Stromal cell of bone marrow (primary cell): ENCODE data around the gene SYT9.

ENCODE experiments used
- DNase-seq: peaks from one replicate; pipeline ENCODE4 v3.0.0-alpha.2; 2012; ENCODE audit warnings: low read depth

The SYT9 gene

GRCh38 chr11:7341551-7341950 lies 89.8 kb downstream of the SYT9 start:
- DNase-seq, result no peak

- no peak for DNase-seq
Observed at GRCh38 chr11:7347611-7348431, 96.1 kb downstream of the SYT9 start.

GRCh38 chr11:7348432-7349304 lies 97.0 kb downstream of the SYT9 start:
- DNase-seq, result no peak

GRCh38 chr11:7351228-7351627 lies 99.5 kb downstream of the SYT9 start:
- no peak for DNase-seq

- DNase-seq, result peak; percentile 1
Observed at GRCh38 chr11:7353100-7353499, 101.4 kb downstream of the SYT9 start.

DNA sequence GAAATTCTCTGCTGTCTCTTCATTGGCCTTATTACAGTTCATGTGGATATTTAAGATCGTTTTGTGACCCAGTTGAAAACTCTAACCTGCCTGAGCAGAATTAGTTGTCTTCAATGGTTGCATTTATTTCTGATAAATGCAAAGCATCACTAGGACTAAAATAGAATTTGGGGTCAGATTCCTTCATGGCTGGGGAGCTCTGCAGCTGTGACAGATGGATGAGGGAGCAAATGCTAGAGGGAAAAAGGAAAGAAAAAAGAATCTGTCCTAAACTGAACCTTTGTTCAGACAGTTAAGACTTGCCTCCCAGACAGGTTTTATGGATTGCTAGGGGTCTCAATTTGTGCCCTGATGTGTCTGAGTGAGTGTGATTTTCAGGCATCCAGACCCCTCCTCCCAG lies 113.0 kb downstream of the SYT9 start:
- no peak for DNase-seq

DNA sequence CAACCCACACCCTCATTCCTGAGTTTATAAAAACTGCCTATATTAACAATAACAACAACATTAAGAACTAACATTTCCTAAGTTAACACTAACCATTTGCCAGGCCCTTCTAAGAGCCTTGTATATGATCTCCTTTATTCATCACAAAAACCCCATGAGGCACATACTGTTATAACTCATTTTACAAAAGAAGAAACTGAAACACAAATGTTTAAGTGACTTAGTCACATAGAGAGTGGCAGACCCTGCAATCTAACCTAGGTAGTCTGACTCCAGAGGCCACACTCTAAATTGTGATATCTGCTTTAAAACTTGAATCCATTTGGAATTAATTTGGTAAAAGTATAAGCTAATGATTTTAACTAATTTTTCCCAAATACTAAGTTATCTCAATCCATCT lies 116.1 kb downstream of the SYT9 start:
- no peak for DNase-seq

GRCh38 chr11:7376386-7376785 lies 124.7 kb downstream of the SYT9 start:
- DNase-seq, result no peak

DNA sequence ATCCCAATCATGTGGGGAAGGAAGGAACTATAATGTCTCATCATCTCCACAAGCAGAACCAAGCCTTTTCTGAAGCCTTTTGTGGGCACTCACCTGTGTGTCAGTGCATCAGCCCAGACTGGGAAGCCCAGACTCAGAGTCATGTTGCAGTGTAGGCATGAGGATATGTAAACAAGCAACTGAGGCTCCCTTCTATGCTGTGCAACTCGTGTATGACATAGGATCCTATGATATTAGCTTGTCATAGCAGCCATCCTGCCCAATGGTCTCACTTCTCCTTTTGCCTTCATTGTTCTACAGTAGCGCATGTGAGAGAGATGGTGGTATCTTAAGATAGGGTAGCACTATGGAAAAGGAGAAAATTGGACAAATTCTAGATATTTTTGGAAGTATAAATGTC lies 130.2 kb downstream of the SYT9 start:
- DNase-seq, result no peak

DNA sequence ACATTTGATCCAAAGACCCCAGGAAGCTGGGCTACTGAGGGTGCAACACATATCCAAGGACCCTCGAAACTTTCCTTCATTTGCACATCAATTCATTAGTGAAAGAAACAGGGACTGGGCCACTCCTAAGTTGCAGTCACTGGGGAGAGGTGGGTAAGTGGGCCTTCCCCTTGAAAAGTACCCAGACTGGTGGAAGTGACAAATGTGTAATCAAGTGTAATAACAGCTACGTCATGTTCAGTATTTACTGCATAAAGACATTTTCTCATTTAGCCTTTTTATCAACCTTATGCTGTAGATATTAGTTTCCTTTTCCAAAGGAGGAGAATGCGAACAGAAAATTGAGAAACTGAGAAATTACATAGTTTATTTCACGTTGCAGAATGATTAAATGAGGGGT lies 131.7 kb downstream of the SYT9 start:
- DNase-seq, result no peak

GRCh38 chr11:7384691-7385090 lies 133.0 kb downstream of the SYT9 start:
- DNase-seq, result no peak

DNA sequence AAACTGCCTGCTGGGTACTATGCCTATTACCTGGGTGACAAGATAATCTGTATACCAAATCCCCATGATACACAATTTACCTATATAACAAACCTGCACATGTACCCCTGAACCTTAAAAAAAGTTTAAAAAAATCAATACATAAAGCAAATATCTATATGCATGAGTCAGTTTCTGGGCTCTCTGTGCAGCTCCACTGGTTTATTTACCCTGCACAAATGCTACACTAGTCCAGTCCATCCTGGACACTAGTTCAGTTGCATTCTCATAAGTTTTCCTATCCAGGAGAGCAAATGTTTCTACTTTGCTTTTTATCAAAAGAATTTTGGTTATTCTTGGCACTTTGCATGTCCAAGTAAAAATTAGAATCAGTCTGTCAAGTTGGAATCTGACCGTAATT lies 133.8 kb downstream of the SYT9 start:
- DNase-seq, result no peak

DNA sequence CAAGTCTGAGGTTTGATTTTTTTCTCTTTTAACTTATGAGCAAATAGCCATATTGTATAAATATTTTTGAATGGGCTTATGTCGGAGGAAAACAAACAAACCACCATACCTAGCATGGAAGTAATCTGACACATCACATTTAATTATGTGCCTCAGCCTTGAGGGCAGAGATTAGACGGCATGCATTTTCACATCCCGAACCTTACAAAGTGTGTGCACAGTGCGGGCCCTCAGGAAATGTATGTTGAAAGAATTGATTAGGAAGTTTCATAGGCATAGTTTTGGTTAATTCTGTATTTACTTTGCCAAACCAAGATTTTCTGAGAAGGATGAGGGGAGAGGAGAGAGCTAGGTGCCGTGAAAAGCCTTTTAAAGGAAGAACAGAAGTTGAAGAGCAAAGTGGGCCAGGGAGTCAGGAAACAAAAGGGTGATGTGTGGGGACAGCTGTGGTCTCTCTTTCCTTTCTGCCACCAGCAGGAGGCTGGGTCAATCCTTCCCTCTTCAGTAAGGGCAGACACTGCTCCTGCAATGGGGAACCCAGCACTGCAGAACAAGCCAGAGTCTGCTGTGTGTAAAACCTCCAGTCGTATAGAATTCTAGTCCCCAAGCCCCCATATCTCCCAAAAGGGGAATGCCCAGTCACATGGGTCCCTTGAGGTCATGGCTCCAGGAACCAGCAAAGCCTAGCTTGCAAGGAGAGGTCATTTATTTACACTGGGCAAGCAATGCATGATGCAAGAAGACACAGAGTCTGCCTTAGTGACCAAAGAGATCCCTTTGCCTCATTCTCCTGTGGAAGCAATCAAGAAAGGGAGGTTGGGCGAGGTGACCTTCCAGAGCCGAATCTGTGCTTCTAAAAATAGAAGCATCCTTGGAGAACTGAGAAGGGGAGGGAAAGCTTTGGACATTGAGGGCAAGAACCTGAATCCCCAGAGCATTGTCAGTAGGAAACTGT lies 162.5 kb downstream of the SYT9 start:
- no peak for DNase-seq

GRCh38 chr11:7414973-7415817 lies 163.5 kb downstream of the SYT9 start:
- DNase-seq, result no peak

DNA sequence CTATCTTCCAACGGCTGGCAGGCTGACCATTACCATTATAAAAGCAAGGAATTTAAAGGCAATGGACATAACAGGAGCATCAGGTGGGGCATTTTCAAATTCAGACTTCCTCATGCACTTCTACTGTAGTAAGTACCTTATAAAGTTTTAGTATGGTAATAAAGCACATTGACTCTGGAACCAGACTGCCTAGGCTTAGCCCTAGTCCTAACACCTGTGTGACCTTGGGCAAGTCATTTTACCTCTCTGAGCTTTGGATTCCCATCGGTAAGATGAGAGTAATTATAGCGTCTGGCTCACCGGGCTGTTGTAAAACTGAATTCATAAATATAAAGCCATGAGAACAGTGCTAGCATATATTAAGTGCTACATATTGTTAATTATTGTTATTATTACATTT lies 164.4 kb downstream of the SYT9 start:
- DNase-seq, result no peak

GRCh38 chr11:7417328-7417727 lies 165.6 kb downstream of the SYT9 start:
- no peak for DNase-seq

- DNase-seq, result no peak
Observed at GRCh38 chr11:7418061-7418460, 166.4 kb downstream of the SYT9 start.

DNA sequence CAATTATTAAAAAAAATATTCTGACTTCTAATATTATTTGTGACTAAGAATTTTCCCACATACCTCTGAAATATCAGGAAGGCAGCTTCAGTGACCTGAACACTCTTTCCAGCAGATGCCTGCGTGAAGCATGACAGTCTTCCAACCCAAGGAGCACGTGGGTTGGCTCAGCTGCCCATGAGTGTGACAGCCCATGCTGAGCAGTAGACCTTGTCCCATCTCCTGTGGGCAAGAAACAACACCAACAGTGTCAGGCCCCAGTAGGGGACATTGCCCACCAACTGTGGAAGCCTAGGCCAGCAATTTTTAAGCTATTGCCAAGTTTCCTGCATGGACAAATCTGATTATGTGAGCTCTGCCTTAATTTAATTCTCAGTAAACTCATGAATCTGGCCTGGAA lies 167.2 kb downstream of the SYT9 start:
- DNase-seq, result no peak

DNA sequence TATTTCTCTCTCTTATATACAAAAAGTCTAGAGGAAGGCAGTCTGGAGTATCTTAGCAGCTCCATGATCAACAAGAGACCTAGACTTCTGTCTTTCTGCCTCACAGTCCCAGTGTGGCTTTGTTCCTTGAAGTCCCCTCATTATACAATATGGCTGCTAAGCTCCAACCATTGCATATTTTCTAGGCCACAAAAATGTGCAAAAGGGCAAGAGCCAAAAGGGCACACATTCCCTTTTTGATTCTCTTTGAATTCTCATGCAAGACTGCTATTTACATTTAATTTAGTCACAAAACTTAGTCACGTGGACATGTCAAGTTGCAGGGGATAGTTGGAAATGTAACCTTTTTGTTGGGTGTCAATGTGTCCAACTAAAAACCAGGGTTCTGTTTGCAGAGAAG lies 169.4 kb downstream of the SYT9 start:
- no peak for DNase-seq

DNA sequence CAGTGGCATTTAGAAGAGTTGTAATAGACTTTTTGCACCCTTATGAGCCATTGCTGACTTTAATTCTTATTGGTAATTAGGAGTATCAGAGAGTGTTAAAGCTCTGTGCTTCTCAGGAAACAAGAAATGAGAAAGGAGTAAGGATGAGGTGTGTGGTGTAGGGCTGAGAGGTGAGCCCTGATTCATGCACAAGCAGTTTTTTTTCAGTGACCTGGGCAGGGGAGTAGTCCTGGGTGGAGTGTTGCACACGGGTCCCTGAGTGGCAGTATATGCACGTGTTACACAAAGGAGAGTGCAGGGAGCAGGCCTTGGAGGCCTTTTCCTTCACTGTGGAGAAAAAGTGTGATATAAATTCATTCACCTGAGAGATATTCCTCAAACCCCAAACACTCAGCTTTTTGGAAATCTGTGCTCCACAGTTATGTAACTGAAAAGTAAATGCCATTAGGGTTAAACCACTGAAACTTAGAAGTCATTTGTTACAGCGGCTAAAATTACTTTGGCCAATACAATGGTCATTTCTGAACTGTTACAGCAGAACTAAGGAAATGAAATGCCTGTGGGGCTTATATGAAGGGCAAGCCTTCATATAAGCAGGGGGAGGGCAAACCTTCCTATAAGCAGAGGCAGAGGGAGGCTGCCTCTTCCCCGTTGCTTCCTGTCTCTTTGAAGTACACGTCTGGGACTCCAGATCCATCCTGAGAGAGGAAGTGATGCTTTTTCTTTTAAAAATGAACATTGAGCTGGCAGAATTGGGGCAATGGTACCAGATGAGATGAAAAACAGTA lies 171.0 kb downstream of the SYT9 start:
- DNase-seq, result no peak
